Gastroesophageal sphincter (tissue), 4 donors: ENCODE data around the gene MAP10. TPM values are rescaled to one million over a fixed set of nuclear protein-coding genes. Genes with fewer than 3 reads are reported as not detected.

ENCODE experiments used
- ATAC-seq: fragments of 150-250 bp; one replicate; pipeline ENCODE4 v1.9.1; 2016; ENCODE audit warnings: mild to moderate bottlenecking, moderate library complexity
- H3K27ac ChIP-seq, 4 donors: fragments of 200-600 bp; sonication (generic) in 3 of 4; 1 replicate in 3 of 4; 2 replicates in 1 of 4; pipeline ENCODE4 v1.5.1; 2016 to 2019
- H3K27me3 ChIP-seq: fragments of 200-600 bp; sonication (generic); one replicate; pipeline ENCODE4 v1.5.1; 2019
- H3K36me3 ChIP-seq, 2 donors: fragments of 200-600 bp; sonication (generic); one replicate each; pipeline ENCODE4 v1.5.1; 2019; ENCODE audit warnings: control low read depth in 1 of 2
- H3K4me1 ChIP-seq, 3 donors: fragments of 200-600 bp; sonication (generic); 1 replicate in 2 of 3; 2 replicates in 1 of 3; pipeline ENCODE4 v1.5.1; 2016 to 2019; ENCODE audit warnings: control low read depth in 2 of 3
- H3K4me3 ChIP-seq, 2 donors: fragments of 200-600 bp; sonication (generic); one replicate each; pipeline ENCODE4 v1.5.1; 2019; ENCODE audit warnings: mild to moderate bottlenecking in 1 of 2, moderate library complexity in 1 of 2
- H3K9me3 ChIP-seq, 3 donors: fragments of 200-600 bp; sonication (generic); one replicate each; pipeline ENCODE4 v1.5.1; 2017 to 2019; ENCODE audit warnings: control low read depth in 2 of 3
- EP300 ChIP-seq: sonication (generic); formaldehyde crosslinking; IDR thresholded peaks from one replicate; pipeline ENCODE4 v1.6.1; 2017; ENCODE audit warnings: antibody characterized with exemption, mild to moderate bottlenecking
- POLR2A ChIP-seq, 2 donors: fragments of 450-650 bp; IDR thresholded peaks; one replicate each; pipeline ENCODE4 v1.6.1; 2017; ENCODE audit warnings: antibody characterized with exemption in 2 of 2, mild to moderate bottlenecking in 2 of 2, moderate library complexity in 1 of 2
- POLR2AphosphoS5 ChIP-seq: sonication (generic); formaldehyde crosslinking; IDR thresholded peaks from one replicate; pipeline ENCODE4 v1.6.1; 2017; ENCODE audit warnings: antibody characterized with exemption
- WGBS, 2 donors: methylation state at CpG; one replicate each; pipeline ENCODE4 v1.1.5; 2018; ENCODE audit warnings: low coverage in 1 of 2; 5-methylcytosine and 5-hydroxymethylcytosine counted together
- total RNA-seq, 4 donors: library from RNA; depleted of rRNA; stranded (reverse); fragments of >200 nt; gene quantifications; one replicate each; pipeline ENCODE4 v1.1.0, GENCODE V29; 2016
- TF ChIP-seq, protein P1 (sequence below), 4 experiments: fragments of 200-600 bp in 2 of 4; fragments of 450-650 bp in 2 of 4; sonication (generic) in 1 of 4; IDR thresholded peaks; one replicate each; pipeline ENCODE4 v1.5.1; 2017 to 2019; ENCODE audit warnings: antibody characterized with exemption in 4 of 4, mild to moderate bottlenecking in 2 of 4, moderate library complexity in 2 of 4

MAP10 gene
- total RNA-seq, 4 donors from 2014 or later: 0.92 to 2.4 (median 1.8) TPM

DNA sequence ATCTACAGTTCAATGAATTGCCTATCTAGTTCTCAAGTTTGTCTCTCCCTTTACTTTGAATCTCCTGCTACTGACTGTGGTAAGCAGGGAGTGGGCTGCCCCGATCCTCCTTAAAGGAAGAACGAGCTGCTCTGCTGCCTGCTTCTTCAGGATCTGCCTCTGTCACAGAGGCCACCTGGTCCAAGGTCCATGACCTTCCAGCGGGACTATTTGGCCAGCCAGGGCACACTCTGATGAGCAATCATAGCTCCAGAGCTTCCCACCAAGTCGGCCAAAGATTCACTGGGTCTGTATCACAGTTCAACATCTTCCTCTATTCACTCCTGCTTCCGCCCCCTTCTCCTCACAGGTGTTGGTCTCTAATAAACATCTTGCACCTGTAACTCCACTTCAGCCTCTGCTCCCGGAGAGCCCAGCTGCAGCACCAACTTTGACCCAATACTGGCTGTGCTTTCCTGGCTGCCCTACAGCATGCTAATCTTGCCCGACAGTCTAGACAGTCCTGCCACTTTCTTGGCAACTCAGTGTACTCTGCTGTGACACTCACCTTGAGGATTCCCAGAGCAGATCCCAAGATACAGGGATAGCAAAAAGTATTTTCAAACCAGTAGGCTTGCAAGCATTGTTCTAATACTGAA is 16.9 kb upstream of the MAP10 start:
- Histone ChIP-seq H3K4me3 (no peak overlapping the region), H3K36me3 (no peaks in the 10 kb centered on the region), H3K27ac (no peak overlapping the region), H3K27me3 (no peaks in the 10 kb centered on the region), H3K9me3 (no peaks in the 10 kb centered on the region), H3K4me1 (peaks cover 0 to 2% (median 0%) of the 10 kb centered on the region in 3 donors)
- TF ChIP-seq, protein P1, sequence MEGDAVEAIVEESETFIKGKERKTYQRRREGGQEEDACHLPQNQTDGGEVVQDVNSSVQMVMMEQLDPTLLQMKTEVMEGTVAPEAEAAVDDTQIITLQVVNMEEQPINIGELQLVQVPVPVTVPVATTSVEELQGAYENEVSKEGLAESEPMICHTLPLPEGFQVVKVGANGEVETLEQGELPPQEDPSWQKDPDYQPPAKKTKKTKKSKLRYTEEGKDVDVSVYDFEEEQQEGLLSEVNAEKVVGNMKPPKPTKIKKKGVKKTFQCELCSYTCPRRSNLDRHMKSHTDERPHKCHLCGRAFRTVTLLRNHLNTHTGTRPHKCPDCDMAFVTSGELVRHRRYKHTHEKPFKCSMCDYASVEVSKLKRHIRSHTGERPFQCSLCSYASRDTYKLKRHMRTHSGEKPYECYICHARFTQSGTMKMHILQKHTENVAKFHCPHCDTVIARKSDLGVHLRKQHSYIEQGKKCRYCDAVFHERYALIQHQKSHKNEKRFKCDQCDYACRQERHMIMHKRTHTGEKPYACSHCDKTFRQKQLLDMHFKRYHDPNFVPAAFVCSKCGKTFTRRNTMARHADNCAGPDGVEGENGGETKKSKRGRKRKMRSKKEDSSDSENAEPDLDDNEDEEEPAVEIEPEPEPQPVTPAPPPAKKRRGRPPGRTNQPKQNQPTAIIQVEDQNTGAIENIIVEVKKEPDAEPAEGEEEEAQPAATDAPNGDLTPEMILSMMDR (IDR thresholded peaks at IDR 0.05): no peak
- TF ChIP-seq EP300: no peak
- TF ChIP-seq POLR2AphosphoS5: no peak
- TF ChIP-seq POLR2A (IDR thresholded peaks at IDR 0.05): no peak
- ATAC-seq: no peak
- 77 to 92% methylated on average over 6 to 7 of the region's 7 CpGs for WGBS, 2 donors

DNA sequence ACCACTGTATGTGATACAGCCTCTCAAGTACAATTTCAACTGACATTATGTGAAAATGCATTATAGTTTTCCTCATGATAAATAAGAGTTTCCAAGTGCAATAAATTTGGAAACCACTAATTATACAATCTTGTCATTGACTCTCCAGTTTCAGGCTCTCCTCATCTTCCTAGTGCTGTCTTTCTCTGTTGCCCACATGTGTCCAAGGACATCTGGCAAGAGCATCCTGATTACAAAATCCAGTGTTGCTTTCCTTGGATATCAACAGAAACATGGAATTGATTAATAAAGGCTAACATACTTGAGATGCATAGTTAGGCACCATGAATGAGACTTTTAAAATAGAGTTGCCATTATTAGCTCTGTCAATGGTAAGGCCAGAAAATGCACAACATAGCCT is 15.6 kb upstream of the MAP10 start:
- Histone ChIP-seq H3K9me3 (no peaks in the 10 kb centered on the region), H3K27me3 (no peaks in the 10 kb centered on the region), H3K36me3 (no peaks in the 10 kb centered on the region), H3K4me1 (peaks cover 0 to 15% (median 6%) of the 10 kb centered on the region in 3 donors), H3K4me3 (no peak overlapping the region), H3K27ac (no peak overlapping the region)
- ATAC-seq: no peak
- TF ChIP-seq, protein P1 (IDR thresholded peaks at IDR 0.05): no peak
- TF ChIP-seq POLR2A (IDR thresholded peaks at IDR 0.05): no peak
- no peak for TF ChIP-seq EP300
- TF ChIP-seq POLR2AphosphoS5: no peak

DNA sequence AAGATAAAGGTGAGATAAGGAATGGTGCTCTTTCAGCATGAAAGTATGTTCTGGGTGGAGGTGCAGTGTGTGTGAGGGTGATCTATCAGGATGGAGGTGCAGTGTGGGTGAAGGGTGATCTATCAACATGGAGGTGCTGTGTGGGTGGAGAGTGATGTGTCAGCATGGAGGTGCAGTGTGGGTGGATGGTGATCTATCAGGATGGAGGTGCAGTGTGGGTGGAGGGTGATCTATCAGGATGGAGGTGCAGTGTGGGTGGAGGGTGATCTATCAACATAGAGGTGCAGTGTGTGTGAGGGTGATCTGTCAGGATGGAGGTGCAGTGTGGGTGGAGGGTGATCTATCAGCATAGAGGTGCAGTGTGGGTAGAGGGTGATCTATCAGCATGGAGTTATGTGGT is 12.3 kb upstream of the MAP10 start:
- peaks cover 0 to 17% (median 6%) of the 10 kb centered on the region in 3 donors for H3K4me1 ChIP-seq

DNA sequence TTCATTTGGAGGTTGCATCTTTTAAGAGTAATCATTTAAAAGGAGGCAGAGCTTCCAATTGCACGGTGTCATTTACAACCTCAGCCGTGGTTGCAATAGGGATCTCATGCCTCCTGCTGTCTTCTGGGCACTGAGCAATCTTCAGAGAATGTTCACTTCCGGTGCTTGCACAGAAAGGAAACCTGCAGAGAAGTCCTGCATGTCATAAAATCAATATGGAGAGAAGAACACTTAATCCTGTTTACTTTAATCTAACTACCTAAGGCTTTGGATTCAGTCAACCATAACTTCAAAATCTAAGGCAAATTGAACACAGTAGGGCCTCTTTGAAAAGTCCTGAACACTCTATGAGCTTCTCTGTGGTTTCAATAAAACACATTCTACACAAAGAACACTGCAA is 11.3 kb upstream of the MAP10 start:
- no peak for ATAC-seq
- 0 to 6% methylated on average over 3 of the region's 3 CpGs for WGBS, 2 donors
- Histone ChIP-seq H3K4me3 (no peak overlapping the region), H3K27me3 (no peaks in the 10 kb centered on the region), H3K36me3 (no peaks in the 10 kb centered on the region), H3K9me3 (no peaks in the 10 kb centered on the region), H3K27ac (no peak overlapping the region), H3K4me1 (peaks cover 0 to 17% (median 6%) of the 10 kb centered on the region in 3 donors)
- TF ChIP-seq POLR2AphosphoS5 (peak; percentile 51), POLR2A (IDR thresholded peaks at IDR 0.05) (no peak), EP300 (no peak)
- TF ChIP-seq, protein P1 (IDR thresholded peaks at IDR 0.05): peak; percentile 15 to 43 (median 38)

More for the DNA sequence above, 12.3 kb upstream of the MAP10 start:
- H3K36me3 ChIP-seq: no peaks in the 10 kb centered on the region
- no peaks in the 10 kb centered on the region for H3K9me3 ChIP-seq
- no peak overlapping the region for H3K27ac ChIP-seq
- no peaks in the 10 kb centered on the region for H3K27me3 ChIP-seq
- ATAC-seq: no peak
- no peak overlapping the region for H3K4me3 ChIP-seq
- TF ChIP-seq EP300: no peak

DNA sequence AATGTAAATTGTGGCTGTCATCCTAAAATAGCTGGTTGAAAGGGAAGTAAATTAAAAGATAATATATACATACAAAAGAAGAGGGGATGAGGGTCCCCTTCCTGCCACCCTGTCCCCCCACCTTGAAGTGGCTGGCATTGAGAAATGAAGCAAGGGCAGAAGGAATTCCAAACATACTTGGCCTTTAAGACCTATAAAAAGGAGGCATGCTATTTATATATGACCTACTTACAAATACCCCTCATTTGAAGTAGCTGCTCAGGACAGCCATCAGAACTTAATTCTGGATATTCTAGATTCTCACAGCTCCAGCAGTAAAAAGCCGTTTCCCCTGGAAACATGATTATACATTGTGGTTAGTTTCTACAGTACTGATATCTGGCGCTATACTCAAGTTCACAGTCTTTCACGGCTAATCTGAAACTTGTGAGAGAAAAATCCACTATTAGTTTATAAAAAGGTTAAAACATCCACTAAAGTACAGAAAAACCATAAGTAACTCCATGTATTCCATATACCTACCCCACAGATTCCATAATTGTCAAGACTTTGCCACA is 9.6 kb upstream of the MAP10 start:
- no peaks in the 10 kb centered on the region for H3K27me3 ChIP-seq
- H3K9me3 ChIP-seq: no peaks in the 10 kb centered on the region
- ATAC-seq: no peak
- H3K27ac ChIP-seq: no peak overlapping the region
- H3K36me3 ChIP-seq: no peaks in the 10 kb centered on the region
- TF ChIP-seq, protein P1 (IDR thresholded peaks at IDR 0.05): no peak
- TF ChIP-seq POLR2A (IDR thresholded peaks at IDR 0.05) (no peak), EP300 (no peak), POLR2AphosphoS5 (no peak)
- WGBS, 2 donors: 69 to 93% methylated on average over 3 of the region's 3 CpGs
- no peak overlapping the region for H3K4me3 ChIP-seq
- H3K4me1 ChIP-seq: peaks cover 0 to 17% (median 6%) of the 10 kb centered on the region in 3 donors
